Cardiac fibroblast (primary cell): ENCODE data around the gene C6orf89.

ENCODE experiments used
- DNase-seq, 2 donors: peaks; one replicate each; pipeline versions ENCODE4 v3.0.0 to v3.0.0-alpha.2; 2010; ENCODE audit warnings: low read depth in 2 of 2
- H3K4me3 ChIP-seq, 2 donors: replicated peaks in 1 of 2; 1 replicate in 1 of 2; 2 replicates in 1 of 2; pipeline ENCODE4 v1.5.1; 2011; ENCODE audit warnings: low read depth in 2 of 2, low read length in 2 of 2, mild to moderate bottlenecking in 2 of 2, moderate library complexity in 1 of 2
- TF ChIP-seq, protein P1 (sequence below): IDR thresholded peaks from one replicate; pipeline ENCODE4 v1.5.1; 2011; ENCODE audit warnings: low read depth, mild to moderate bottlenecking, low read length, inconsistent platforms

C6orf89 gene

DNA sequence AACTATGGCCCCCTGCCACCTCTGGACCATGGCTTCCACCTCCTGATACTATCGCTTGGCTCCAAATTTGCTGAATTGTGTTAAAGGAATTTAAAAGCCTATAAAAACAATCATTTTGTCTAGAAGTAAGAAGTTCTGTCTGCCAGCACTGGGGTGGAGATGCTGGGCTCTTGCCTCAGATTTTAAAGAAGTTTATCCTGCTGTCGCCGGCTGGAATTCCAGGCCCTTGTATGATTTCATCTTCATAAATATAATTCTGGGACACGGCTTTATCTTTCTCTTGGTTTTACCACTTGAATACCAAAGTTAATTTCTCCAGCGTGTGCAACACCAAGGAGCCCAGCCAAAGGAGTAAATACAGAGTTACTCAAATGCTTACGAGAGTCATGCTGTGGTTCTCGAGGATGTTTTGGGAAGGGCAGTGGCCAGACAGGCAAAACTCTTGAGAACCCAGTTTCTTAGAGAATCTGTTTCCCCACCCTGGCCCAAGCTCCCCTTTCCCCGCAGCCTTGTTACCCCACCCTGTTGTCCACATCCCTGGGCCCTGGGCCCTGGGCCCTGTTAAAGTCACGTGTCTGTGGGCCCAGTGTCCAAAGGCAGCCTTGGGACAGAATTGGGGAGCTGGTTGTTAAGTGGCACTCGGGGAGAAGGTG is 31.9 kb downstream of the C6orf89 start:
- TF ChIP-seq, protein P1, sequence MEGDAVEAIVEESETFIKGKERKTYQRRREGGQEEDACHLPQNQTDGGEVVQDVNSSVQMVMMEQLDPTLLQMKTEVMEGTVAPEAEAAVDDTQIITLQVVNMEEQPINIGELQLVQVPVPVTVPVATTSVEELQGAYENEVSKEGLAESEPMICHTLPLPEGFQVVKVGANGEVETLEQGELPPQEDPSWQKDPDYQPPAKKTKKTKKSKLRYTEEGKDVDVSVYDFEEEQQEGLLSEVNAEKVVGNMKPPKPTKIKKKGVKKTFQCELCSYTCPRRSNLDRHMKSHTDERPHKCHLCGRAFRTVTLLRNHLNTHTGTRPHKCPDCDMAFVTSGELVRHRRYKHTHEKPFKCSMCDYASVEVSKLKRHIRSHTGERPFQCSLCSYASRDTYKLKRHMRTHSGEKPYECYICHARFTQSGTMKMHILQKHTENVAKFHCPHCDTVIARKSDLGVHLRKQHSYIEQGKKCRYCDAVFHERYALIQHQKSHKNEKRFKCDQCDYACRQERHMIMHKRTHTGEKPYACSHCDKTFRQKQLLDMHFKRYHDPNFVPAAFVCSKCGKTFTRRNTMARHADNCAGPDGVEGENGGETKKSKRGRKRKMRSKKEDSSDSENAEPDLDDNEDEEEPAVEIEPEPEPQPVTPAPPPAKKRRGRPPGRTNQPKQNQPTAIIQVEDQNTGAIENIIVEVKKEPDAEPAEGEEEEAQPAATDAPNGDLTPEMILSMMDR, result no peak
- peak in 1 of 2 donors; percentile 59 for DNase-seq
- no peak overlapping the region for H3K4me3 ChIP-seq

DNA sequence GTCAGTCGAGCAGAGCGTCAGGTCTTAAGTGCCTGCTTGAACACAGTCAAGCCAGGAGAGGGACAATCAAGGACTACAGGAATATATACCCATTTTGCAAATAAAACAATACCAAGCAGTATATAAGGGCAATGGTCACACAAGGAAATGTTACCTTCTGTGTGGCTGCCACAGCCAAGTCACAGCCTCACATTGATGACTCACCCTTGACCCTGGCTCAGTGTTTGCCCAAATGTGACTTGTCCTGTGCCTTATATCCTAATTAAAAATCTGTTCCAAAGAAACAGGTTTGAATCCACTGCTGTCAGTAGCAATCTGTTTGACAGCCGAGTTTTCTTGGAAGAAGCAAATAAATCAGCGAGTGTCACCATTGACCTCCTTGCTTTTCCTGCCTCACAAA is 34.3 kb downstream of the C6orf89 start:
- no peak for DNase-seq
- no peak overlapping the region for H3K4me3 ChIP-seq
- TF ChIP-seq, protein P1, result no peak

DNA sequence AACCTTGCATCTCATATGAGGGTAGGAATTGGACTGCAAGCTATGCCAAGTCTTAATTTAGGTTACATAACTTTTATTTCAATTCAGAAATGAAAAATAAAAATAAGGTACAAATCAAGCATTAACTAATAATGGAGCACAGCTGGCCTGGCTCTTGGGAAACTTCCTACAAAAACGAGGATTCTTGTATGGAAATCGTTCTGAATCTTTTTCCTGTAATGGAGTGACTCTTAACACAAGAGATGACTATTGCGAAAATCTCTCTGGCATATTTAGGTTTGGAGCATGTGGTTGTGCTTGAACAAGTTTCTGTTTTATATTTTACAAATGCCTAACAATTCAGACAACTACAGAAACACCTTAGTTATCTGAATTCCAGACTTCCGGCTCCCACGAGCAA is 34.8 kb downstream of the C6orf89 start:
- peak; percentile 48 to 67 for DNase-seq
- H3K4me3 ChIP-seq, result no peak overlapping the region
- TF ChIP-seq, protein P1, result no peak

DNA sequence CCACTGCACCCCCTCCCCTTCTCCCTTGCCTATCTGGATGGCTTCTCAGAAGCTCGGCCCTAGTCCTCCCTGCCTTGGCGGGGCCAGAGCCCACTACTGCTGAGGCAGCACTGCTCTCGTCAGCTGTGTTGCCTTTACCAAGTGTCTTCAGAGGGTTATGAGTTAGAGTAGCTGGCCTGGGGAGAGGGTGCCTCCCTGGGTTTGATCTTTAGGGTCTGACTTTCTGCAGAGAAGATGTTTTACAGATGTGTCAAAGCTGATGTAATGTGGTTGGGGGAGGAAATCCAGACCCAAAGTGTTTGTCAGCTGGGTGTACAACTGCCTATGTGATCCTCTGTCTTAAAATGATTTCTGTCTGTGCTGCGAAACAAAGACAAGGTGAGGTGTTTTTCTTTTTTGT is 38.4 kb downstream of the C6orf89 start:
- H3K4me3 ChIP-seq, result no peak overlapping the region
- DNase-seq, result no peak
- TF ChIP-seq, protein P1, result no peak

DNA sequence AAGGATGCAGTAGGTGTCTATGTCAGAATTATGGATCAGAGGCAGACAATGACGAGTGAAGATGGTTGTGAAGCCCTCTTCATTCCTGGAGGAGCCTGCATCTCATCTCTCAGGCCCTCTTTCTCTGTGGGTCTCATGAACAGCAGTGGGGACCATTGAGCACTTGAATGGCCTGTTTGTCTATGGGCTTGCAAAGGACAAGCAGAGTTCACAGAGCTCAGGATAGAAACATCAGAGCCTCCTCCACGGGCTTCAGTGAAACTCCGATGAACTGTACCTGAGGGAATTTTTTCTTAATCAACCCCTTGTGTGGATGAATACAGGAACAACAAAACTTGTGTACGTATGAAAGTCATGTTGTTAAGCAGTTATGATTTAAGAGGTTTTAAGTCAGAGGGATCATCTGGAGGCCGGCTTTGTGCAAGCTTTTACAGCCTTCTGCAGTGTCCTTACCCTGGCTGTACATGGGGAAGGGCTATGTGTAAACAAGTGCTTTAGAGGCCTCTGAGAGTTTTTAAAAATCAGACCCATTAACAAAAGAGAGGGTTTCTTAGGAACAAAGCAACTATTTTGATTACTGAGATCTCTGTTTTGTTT is 39.1 kb downstream of the C6orf89 start:
- DNase-seq, result no peak
- no peak overlapping the region for H3K4me3 ChIP-seq
- TF ChIP-seq, protein P1, result no peak

DNA sequence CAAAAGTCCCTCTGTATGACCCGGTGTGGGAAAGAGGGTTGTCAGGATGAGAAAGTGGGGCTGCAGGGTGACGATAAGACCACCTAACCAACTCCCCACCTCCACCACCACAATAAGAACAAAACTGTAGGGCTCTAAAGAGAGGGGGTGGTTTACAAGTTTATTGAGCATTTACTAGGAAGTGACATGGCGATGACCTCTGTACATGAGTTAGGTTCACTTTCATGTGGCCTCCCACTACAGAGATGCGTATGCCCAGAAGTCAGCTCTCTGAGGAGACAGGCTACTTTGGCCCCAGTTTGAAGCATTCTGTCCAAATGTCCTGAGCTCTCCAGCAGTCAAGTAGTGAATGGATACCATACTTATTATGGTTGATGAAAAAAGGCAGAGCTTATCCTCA is 40.1 kb downstream of the C6orf89 start:
- TF ChIP-seq, protein P1, result no peak
- DNase-seq, result no peak
- no peak overlapping the region for H3K4me3 ChIP-seq
